Suppressor macrophage treated with lipopolysaccharide for 1 hour (primary cell): ENCODE measurements around the gene MICALL2.
A peak's percentile ranks its signal among the peaks of the same experiment; 100 is the strongest.

Experiments used
- DNase-seq, 3 donors: peaks; one replicate each; pipeline ENCODE4 v3.0.0-alpha.2; 2020 to 2022

The MICALL2 gene

GRCh38 chr7:1492640-1493039 lies 33.4 kb upstream of the MICALL2 start:
- DNase-seq, result no peak

DNA sequence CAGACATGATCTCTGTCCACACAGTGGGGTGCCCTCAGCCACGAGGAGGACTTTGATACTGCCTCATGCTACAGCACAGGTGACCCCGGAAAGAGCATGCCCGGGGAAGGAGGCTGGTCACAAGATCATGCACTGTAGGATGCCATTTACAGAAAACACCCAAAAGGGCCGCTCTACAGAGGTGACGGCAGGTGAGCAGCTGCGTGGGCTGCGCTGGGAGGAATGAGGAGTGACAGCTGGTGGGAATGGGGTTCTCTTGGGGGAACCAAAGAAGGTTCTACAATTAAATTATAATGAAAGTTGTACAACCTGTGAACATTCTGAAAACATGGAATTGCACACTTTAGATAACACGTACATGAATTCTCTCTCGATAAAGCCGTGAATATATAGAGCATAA lies 33.0 kb upstream of the MICALL2 start:
- no peak for DNase-seq

- DNase-seq, result no peak
Observed at GRCh38 chr7:1490837-1491236, 31.6 kb upstream of the MICALL2 start.

DNA sequence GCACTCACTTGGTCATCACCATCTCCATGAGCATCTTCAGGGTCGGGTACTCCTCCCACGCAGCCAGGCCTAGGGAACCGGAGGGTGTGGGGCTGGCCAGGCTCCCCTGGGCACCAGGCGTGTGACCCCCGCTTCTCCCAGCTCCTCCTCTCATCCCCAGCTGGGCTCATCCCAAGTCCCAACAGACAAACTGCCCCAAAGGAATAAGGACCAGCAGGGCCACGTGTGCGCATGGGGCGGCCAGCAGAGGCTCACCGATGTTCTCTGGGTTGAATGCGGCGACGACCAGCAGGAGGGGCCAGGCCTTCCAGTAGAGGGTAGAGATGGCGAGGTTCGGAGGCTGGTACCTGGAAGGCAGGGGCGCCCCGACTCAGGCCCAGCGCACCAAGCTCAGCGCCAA lies 30.1 kb upstream of the MICALL2 start:
- DNase-seq, result no peak

GRCh38 chr7:1488016-1488415 lies 28.7 kb upstream of the MICALL2 start:
- no peak for DNase-seq

- no peak for DNase-seq
Observed at GRCh38 chr7:1487466-1487865, 28.2 kb upstream of the MICALL2 start.

- no peak for DNase-seq
Observed at GRCh38 chr7:1486571-1486970, 27.3 kb upstream of the MICALL2 start.

DNA sequence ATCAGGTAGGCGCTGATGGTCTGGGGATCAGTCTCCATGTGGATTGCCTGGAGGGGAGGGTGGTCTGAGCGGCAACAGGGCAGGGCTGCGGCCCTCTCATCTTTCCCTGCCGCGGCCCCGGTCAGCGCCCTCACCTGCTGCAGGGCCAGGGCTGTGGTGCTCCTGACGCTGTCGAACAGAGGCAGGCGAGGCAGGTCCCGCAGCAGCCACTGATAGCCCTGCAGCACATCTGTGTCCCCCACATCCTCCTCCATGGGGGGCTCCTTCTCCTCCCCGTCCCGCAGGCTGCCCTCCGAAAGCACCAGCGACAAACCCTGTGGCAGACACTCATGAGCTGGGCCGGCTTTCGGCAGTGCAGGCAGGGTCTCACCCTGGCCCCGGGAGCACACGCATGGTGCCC lies 25.9 kb upstream of the MICALL2 start:
- DNase-seq, result no peak

DNA sequence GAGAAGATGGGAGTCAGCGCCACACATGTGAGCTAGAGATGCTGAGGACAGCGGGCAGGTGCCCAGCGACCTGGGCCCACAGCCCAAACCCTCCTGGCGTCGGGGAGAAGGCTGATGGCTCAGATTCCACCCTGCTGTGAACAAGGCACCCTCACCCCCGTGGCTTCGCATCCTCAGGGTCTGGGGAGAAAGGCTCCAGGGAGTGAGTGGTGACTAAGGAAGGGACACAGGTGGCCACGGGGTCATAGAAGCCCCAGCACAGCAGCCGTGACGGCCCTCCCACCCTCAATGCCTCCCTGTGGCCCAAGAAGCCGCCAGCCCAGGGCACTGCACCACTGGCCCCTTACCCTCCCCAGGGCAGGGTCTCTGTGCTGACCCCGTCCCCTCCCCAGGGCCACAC lies 25.3 kb upstream of the MICALL2 start:
- no peak for DNase-seq

DNA sequence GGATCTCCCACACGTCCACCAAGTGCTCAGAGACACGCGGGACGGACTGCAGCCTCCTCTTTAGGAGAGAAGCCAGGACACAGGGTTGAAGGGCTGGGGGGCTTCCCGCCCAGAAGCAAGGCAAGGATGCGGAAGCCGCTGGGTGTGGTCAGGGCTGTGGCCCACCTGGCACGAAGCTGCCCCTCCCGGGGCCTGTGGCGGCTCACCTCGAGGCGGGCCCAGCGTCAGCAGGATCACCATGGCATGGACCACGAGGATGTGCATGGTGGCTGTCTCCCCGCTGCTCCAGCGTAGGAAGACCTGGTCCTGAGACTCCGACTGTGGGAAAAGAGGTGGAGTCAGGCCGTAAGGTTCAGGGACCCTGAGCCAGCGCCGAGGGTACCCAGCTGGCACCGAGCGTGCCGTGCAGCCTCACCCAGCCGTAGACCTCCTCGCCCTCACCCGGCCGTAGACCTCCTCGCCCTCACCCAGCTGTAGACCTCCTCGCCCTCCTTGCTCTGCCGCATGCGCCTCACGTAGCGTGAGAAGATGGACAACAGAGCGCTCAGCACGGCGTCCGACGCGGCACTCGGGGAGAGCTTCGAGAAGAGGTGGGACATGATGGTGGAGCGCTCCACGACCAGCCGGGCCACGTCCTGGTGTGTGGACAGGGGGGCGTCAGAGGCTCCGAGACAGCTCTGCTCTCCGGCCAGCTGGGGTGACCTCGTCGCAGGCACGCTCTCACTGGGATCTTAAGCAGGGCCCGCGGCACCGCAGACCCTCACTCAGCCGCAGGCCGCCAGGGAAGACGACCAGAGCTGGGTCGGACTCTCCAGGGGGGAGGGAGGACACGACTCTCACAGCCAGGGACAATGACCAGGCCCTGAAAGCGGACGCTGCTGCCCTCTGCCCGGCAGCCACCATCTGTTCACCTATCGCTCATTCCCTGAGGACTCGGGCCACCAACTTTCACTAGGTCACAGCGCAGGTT lies 24.6 kb upstream of the MICALL2 start:
- no peak for DNase-seq

GRCh38 chr7:1483079-1483478 lies 23.8 kb upstream of the MICALL2 start:
- DNase-seq, result no peak

DNA sequence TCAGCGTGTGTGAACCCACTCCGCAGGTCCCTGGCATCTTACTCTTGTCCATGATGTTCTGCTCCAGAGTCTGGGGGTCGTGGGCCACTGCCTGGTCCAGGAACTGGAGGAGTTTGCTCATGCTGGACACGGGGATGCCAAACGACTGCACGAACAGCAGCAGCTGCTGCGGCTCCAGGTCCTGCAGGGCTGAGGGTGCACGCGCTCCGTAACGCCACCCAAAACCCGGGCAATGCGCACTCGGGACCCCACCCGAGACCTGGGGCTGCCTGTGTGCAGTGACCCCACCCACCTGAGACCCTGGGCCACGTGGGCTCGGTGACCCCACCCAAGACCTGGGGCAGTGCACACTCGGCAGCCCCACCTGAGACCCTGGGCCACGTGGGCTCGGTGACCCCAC lies 22.0 kb upstream of the MICALL2 start:
- DNase-seq, result no peak

- DNase-seq, result no peak
Observed at GRCh38 chr7:1480670-1481069, 21.4 kb upstream of the MICALL2 start.

- DNase-seq, result no peak
Observed at GRCh38 chr7:1479287-1479686, 20.0 kb upstream of the MICALL2 start.

- no peak for DNase-seq
Observed at GRCh38 chr7:1478480-1478879, 19.2 kb upstream of the MICALL2 start.

- no peak for DNase-seq
Observed at GRCh38 chr7:1476859-1477258, 17.6 kb upstream of the MICALL2 start.

DNA sequence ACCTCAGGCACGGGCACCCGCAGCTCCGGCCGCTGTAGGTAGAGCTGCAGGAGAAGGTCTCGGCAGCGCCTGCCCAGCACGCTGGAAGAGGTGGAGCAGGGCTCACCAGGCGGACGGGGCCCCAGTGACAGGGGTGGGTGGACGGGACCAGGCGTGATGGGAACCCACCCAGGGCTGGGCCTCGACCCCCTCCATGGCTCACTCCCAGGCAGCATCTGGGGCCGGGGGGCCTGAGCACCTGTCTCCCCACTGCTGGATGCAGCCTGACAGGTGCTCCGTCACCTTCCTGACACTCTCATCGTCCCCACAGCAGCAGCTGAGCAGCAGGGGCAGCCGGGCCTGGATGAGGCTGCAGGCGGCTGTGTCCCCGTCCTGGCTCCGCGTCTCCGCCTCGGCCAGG lies 16.7 kb upstream of the MICALL2 start:
- DNase-seq, result no peak

DNA sequence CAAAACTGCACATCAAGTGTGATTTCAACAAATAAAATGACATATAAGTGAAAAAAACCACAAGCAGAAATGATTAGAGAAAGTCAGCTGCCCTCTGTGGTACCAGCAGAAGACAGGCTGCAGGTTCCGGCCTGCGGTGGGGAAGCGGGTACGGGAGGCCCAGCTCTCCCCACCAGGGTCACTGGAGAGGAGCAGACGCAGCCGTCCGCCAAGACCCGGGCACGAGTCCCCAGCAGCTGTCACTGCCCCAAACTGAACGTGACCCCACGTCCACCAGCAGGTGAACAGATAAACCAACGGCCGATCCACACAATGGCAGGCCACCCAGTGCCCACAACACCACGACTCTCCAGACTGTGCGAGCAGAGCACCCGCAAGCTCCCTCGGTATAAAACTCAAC lies 16.1 kb upstream of the MICALL2 start:
- no peak for DNase-seq

- DNase-seq, result no peak
Observed at GRCh38 chr7:1474736-1475135, 15.5 kb upstream of the MICALL2 start.

DNA sequence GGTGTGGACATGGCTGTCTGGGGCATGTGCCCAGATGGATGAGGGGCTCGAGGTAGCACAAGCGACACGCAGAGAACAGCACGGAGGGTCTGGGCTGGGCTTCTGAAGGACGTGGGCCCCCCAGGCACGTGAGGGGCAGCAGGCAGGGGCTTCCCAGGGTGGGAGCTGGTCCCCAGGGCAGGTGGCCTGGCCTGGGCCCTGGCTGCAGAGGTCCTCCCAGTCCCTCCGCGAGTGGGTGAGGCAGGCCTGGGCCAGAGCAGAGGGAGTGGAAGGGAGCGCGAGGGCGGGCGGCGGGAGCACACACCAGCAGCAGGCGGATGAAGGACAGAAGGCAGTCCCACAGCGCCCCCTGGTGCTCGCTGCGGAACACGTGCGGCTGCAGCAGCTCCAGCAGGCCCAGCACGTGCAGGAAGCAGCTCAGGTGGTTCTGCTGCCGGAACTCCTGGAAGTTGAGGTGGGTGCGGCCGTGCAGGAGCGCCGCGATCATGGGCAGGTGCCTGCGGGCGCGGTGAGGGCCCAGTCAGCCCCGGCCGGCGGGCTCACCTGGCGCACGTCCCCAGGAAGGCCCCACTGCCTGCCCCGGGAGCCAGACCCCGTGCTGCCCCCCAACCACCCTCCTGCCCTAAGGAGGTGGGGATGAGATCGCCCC lies 14.7 kb upstream of the MICALL2 start:
- peak; percentile 87 to 94 (median 87) for DNase-seq

DNA sequence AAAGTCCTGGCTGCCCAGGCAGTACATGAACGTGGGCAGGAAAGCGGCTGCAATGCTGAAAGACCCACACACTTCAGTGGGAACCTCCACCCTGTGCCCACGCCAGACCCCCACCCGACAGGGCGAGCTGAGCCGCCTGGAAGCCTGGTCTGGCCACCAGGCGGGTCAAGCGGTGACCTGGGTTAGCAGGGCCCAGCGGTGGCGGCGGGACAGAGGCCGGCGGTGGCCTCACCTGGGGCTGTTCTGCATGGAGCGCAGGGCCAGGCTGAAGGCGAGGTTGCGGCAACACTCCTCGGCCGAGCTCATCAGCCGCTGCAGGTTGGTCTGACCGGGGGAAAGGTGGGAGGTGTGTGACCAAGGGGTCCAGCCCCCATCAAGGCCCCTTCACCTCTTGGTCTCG lies 11.6 kb upstream of the MICALL2 start:
- DNase-seq, result no peak

DNA sequence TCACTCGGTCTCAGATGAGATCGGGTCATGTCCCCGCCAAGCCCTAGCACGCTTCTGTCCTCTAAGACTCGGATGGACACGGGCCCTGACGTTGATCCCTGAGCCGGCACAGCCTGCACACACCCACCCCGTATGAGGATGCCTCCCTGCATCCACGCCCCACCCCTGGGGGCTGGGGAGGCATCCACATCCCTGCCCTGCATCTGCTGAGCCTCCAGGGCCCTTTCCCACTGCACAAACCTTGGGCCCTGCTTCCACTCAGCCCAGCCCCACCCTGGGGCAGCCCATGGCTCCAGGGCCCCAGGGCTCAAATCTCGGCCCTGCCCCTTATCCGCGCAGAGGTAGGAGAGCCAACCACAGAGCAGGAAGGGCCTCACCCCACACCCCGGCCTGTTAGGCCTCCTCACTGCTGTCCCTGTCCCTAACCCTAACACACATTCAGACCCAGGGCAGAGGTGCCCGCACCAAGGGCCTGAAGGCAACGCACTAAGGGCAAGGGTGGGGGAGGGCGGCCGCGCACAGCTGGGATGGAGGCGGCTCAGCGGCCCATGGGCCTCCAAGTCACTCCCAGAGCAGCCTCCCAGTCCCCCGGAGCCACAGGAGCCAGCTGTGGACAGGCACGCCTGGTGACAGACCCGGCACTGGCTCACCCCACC lies 9.5 kb upstream of the MICALL2 start:
- DNase-seq, result no peak

- DNase-seq, result no peak
Observed at GRCh38 chr7:1468203-1468602, 8.9 kb upstream of the MICALL2 start.
